ENCODE data around the gene JAK1.

DNA sequence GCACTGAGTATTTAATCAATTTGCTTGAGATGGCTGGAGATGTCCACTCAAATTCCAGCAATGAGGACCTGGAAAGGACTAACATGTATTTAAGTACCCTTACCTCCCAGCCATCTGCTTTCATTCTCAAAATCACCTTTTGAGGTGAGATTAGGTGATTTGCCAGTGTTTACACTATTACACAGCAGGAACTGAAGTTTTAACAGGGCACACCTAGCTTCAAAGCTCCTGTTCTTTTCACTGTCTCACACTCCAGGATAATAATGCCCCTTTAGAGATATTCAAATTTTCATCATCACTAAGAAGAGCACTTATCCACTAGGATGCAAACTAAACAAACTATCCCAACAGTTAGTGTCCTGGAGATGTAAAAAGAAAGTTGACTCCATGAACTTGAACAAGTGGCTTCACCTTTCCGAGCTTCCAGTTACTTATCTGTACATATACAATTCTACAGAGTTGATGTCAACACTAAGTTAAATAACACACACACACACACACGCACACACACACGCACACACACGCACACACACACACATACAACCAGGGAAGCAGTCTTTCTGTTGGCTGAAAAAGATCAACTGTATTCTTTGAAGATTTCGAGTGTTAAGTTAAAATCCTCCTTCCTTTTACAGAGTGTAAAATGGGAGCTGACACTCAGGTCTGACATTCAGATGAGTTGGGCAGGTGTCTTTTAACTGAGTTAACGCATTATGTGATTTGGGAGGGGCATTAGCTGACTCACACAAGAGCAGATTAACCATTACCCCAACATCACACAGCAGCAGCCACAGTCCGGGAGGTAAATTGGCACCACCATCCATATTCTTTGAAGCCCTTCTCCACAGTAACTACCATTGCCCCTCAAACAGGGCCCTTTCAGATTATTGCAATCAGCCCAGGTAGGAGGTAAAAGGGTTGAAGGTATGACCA is 15.5 kb upstream of the JAK1 start:
- TF ChIP-seq, protein P1, sequence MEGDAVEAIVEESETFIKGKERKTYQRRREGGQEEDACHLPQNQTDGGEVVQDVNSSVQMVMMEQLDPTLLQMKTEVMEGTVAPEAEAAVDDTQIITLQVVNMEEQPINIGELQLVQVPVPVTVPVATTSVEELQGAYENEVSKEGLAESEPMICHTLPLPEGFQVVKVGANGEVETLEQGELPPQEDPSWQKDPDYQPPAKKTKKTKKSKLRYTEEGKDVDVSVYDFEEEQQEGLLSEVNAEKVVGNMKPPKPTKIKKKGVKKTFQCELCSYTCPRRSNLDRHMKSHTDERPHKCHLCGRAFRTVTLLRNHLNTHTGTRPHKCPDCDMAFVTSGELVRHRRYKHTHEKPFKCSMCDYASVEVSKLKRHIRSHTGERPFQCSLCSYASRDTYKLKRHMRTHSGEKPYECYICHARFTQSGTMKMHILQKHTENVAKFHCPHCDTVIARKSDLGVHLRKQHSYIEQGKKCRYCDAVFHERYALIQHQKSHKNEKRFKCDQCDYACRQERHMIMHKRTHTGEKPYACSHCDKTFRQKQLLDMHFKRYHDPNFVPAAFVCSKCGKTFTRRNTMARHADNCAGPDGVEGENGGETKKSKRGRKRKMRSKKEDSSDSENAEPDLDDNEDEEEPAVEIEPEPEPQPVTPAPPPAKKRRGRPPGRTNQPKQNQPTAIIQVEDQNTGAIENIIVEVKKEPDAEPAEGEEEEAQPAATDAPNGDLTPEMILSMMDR (IDR thresholded peaks at IDR 0.05 in 4 of 5, conservative IDR thresholded peaks at IDR 0.05 in 1 of 5), result no peak
- no peak for TF ChIP-seq POLR2A (IDR thresholded peaks at IDR 0.05)

Data from gastrocnemius medialis (tissue), 4 donors.